Stimulated activated CD4-positive, alpha-beta T cell treated with anti-CD3 and anti-CD28 coated beads, TNF-alpha, amount 100 ng/mL, for 48 hours (primary cell): Measurements from ENCODE around the gene MAN1B1.
A peak's percentile ranks its signal among the peaks of the same experiment; 100 is the strongest.
"Not testable (repeated sequence)": the region's sequence is repeated elsewhere in the genome, so short reads cannot be mapped to it uniquely, and the experiment has no call there.

ENCODE experiments used
- DNase-seq, 3 donors: peaks; one replicate each; pipeline ENCODE4 v3.0.0-alpha.2; 2020; ENCODE audit warnings: low read depth in 3 of 3

Gene MAN1B1

GRCh38 chr9:137110147-137110910 lies 23.5 kb downstream of the MAN1B1 start:
- DNase-seq, result no peak

GRCh38 chr9:137110911-137111787 lies 24.4 kb downstream of the MAN1B1 start:
- DNase-seq, result no peak

- DNase-seq, result no peak
These were observed 25.2 kb downstream of the MAN1B1 start for GRCh38 chr9:137111788-137112563.

GRCh38 chr9:137112564-137113384 lies 26.0 kb downstream of the MAN1B1 start:
- no peak for DNase-seq

GRCh38 chr9:137113385-137114159 lies 26.8 kb downstream of the MAN1B1 start:
- DNase-seq, result no peak

- no peak for DNase-seq
These were observed 27.4 kb downstream of the MAN1B1 start for GRCh38 chr9:137114220-137114612.

- peak; percentile 57 to 84 (median 62) for DNase-seq
These were observed 28.0 kb downstream of the MAN1B1 start, which contains the start of gene DPP7 for GRCh38 chr9:137114613-137115393. TSS of gene DPP7 (minus strand) at chr9:137114733. CDS start at chr9:137114713, 20 bp downstream.

- no peak for DNase-seq
These were observed 28.7 kb downstream of the MAN1B1 start for GRCh38 chr9:137115394-137116026.

GRCh38 chr9:137116027-137116507 lies 29.3 kb downstream of the MAN1B1 start:
- no peak for DNase-seq

- DNase-seq, result no peak
These were observed 29.9 kb downstream of the MAN1B1 start for GRCh38 chr9:137116728-137117127.

- no peak for DNase-seq
These were observed 30.5 kb downstream of the MAN1B1 start for GRCh38 chr9:137117269-137117731.

- not testable (repeated sequence) for DNase-seq
These were observed 31.4 kb downstream of the MAN1B1 start for GRCh38 chr9:137118092-137118603.

- DNase-seq, result not testable (repeated sequence)
These were observed 35.4 kb downstream of the MAN1B1 start for GRCh38 chr9:137121927-137122795.

GRCh38 chr9:137122796-137123467 lies 36.1 kb downstream of the MAN1B1 start:
- DNase-seq, result not testable (repeated sequence)

GRCh38 chr9:137123468-137123837 lies 36.7 kb downstream of the MAN1B1 start:
- DNase-seq, result no peak

- not testable (repeated sequence) for DNase-seq
These were observed 37.2 kb downstream of the MAN1B1 start for GRCh38 chr9:137123952-137124462.

GRCh38 chr9:137126786-137127185 lies 40.0 kb downstream of the MAN1B1 start:
- no peak for DNase-seq
